DOHH2 (cell line): ENCODE measurements around the gene ACSL1.

Experiments
- EZH2phosphoT487 ChIP-seq: fragments of 200-600 bp; sonication (generic); IDR thresholded peaks from 2 replicates; pipeline ENCODE4 v1.6.1; 2017; ENCODE audit warnings: borderline replicate concordance, mild to moderate bottlenecking, antibody characterized with exemption, low read length, moderate library complexity, mixed read lengths
- TF ChIP-seq, protein P1 (sequence below): fragments of 200-600 bp; sonication (generic); IDR thresholded peaks from one replicate; pipeline ENCODE4 v1.5.1; 2014; ENCODE audit warnings: antibody characterized with exemption, mild to moderate bottlenecking, low read depth, low read length; ENCODE audit not compliant: poor library complexity, severe bottlenecking

- TF ChIP-seq, protein P1, sequence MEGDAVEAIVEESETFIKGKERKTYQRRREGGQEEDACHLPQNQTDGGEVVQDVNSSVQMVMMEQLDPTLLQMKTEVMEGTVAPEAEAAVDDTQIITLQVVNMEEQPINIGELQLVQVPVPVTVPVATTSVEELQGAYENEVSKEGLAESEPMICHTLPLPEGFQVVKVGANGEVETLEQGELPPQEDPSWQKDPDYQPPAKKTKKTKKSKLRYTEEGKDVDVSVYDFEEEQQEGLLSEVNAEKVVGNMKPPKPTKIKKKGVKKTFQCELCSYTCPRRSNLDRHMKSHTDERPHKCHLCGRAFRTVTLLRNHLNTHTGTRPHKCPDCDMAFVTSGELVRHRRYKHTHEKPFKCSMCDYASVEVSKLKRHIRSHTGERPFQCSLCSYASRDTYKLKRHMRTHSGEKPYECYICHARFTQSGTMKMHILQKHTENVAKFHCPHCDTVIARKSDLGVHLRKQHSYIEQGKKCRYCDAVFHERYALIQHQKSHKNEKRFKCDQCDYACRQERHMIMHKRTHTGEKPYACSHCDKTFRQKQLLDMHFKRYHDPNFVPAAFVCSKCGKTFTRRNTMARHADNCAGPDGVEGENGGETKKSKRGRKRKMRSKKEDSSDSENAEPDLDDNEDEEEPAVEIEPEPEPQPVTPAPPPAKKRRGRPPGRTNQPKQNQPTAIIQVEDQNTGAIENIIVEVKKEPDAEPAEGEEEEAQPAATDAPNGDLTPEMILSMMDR, result no peak
- no peak for TF ChIP-seq EZH2phosphoT487
Measured at GRCh38 chr4:184807256-184807655, 18.5 kb downstream of the ACSL1 start.
